Transverse colon (tissue), 4 donors: Measurements from ENCODE around the gene RFLNA. TPM values are rescaled to one million over a fixed set of nuclear protein-coding genes. Genes with fewer than 3 reads are reported as not detected.

Experiments used
- DNase-seq: peaks from one replicate; pipeline ENCODE4 v3.0.0-alpha.2; 2019
- H3K27ac ChIP-seq, 4 donors: fragments of 200-600 bp; sonication (generic); 2 replicates each; pipeline ENCODE4 v1.5.1; 2016 to 2018; ENCODE audit warnings: inconsistent platforms in 4 of 4
- H3K27me3 ChIP-seq: fragments of 200-600 bp; sonication (generic); 2 replicates; pipeline ENCODE4 v1.5.1; 2017; ENCODE audit warnings: inconsistent platforms
- H3K36me3 ChIP-seq, 4 donors: fragments of 200-600 bp; sonication (generic); 2 replicates each; pipeline ENCODE4 v1.5.1; 2017 to 2019; ENCODE audit warnings: inconsistent platforms in 4 of 4
- H3K4me1 ChIP-seq, 4 donors: fragments of 200-600 bp; sonication (generic); 2 replicates each; pipeline ENCODE4 v1.5.1; 2017 to 2020; ENCODE audit warnings: inconsistent platforms in 4 of 4
- H3K4me3 ChIP-seq, 4 donors: fragments of 200-600 bp; sonication (generic); 1 replicate in 1 of 4; 2 replicates in 3 of 4; pipeline versions ENCODE4 v1.5.1 to v1.6.1; 2017 to 2019; ENCODE audit warnings: inconsistent platforms in 4 of 4
- H3K9me3 ChIP-seq, 2 donors: fragments of 200-600 bp; sonication (generic); 2 replicates each; pipeline ENCODE4 v1.5.1; 2017 to 2019; ENCODE audit warnings: inconsistent platforms in 2 of 2
- EP300 ChIP-seq: sonication (generic); formaldehyde crosslinking; IDR thresholded peaks from one replicate; pipeline ENCODE4 v1.6.1; 2017; ENCODE audit warnings: antibody characterized with exemption, low read depth
- POLR2A ChIP-seq: fragments of 450-650 bp; IDR thresholded peaks from one replicate; pipeline ENCODE4 v1.6.1; 2016; ENCODE audit warnings: antibody characterized with exemption, mild to moderate bottlenecking, moderate library complexity
- POLR2AphosphoS5 ChIP-seq, 3 donors: sonication (generic); formaldehyde crosslinking; IDR thresholded peaks; one replicate each; pipeline ENCODE4 v1.6.1; 2016; ENCODE audit warnings: antibody characterized with exemption in 3 of 3
- WGBS, 2 donors: methylation state at CpG; one replicate each; pipeline ENCODE4 v1.1.5; 2018; ENCODE audit warnings: low coverage in 1 of 2; 5-methylcytosine and 5-hydroxymethylcytosine counted together
- in situ Hi-C, 4 donors: fragments of 200-750 bp; cut with MboI; loops; one replicate each; pipeline versions ENCODE4 v1.15.0 to v1.15.1; 2017; ENCODE audit warnings: low sequenced_read_pairs in 3 of 4, low pct_ligation_motif_present in 1 of 4, low pct_unique_long_range_greater_than_20kb in 1 of 4
- intact Hi-C: fragments of 100-400 bp; cut with DNase I; formaldehyde crosslinking; loops from one replicate; pipeline ENCODE4 v1.15.1; 2023; ENCODE audit warnings: low total_unique reads
- total RNA-seq, 4 donors: library from RNA; depleted of rRNA; stranded (reverse); fragments of >200 nt; gene quantifications; one replicate each; pipeline ENCODE4 v1.1.0, GENCODE V29; 2016
- TF ChIP-seq, protein P1 (sequence below), 5 experiments: fragments of 200-600 bp in 3 of 5; fragments of 450-650 bp in 2 of 5; sonication (generic) in 3 of 5; IDR thresholded peaks; 1 replicate in 2 of 5; 2 replicates in 3 of 5; pipeline ENCODE4 v1.5.1; 2016 to 2017; ENCODE audit warnings: antibody characterized with exemption in 5 of 5, inconsistent platforms in 3 of 5, mild to moderate bottlenecking in 2 of 5, moderate library complexity in 1 of 5

The RFLNA gene
- total RNA-seq, 4 donors from 2014 or later, result 19.1 to 53.8 (median 30.7) TPM

DNA sequence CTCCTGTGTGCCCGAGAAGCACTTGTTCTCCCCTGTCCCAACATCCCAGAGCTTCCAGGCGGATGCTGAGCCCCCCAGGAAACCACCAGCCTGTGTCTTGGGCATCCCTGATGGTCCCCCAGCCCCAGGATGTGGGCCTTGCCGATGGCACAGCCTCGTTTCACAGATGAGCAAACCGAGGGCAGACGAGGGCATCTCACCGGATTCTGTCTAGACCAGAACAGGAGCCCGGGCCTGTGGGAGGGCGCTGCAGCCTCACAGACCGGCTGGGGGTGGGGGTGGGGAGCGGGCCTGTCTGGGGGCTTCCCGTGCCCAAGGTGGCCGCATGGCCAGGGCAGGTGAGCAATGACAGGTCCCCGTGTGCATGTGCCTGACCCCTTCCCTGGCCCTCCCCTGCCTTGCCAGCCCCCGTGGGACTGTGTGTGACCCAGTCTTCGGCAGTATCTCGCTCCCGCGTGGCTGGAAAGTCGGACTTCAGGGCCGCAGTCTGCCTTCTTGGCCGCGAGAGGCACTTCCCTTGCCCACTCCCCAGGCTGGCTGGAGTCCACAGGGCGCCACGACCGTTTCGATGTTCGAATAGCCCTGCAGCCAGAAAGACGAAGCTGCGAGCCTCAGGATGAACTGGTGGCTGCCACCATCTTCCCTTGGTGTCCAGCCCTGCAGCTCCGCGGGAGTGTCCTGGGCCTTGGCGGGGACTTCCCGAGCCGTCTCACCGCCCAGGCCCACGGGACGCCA is 8.9 kb downstream of the RFLNA start:
- no peak overlapping the region for H3K27ac ChIP-seq
- intact Hi-C loops, result no loop called here

DNA sequence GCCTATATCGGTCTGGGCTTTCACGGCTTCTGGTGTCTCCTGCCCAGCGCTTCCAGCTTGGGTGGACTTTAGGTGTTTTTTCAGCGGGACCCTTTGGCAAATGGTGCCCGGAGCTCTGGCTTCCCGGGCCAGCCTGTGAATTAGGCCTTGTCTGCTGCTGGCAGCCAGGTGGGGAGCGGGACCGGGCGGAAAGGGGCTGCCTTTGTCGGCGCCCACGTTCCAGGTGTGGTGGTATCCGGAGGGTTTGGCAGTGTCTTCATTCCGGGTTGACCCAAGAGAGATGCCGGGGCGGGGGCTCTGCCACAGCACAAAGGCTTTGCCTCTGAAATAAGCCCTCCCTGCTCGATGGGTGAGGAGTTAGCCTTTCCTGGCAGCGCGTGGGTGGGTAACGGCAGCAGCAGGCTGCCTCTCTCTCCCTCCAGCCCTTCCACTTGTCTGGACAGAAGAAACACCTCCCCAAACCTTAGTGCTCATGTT is 9.5 kb downstream of the RFLNA start:
- TF ChIP-seq POLR2AphosphoS5 (IDR thresholded peaks at IDR 0.05), result no peak
- TF ChIP-seq, protein P1, sequence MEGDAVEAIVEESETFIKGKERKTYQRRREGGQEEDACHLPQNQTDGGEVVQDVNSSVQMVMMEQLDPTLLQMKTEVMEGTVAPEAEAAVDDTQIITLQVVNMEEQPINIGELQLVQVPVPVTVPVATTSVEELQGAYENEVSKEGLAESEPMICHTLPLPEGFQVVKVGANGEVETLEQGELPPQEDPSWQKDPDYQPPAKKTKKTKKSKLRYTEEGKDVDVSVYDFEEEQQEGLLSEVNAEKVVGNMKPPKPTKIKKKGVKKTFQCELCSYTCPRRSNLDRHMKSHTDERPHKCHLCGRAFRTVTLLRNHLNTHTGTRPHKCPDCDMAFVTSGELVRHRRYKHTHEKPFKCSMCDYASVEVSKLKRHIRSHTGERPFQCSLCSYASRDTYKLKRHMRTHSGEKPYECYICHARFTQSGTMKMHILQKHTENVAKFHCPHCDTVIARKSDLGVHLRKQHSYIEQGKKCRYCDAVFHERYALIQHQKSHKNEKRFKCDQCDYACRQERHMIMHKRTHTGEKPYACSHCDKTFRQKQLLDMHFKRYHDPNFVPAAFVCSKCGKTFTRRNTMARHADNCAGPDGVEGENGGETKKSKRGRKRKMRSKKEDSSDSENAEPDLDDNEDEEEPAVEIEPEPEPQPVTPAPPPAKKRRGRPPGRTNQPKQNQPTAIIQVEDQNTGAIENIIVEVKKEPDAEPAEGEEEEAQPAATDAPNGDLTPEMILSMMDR (IDR thresholded peaks at IDR 0.05), result no peak
- TF ChIP-seq POLR2A, result no peak
- no peak for TF ChIP-seq EP300
- Histone ChIP-seq H3K27ac (no peak overlapping the region), H3K36me3 (no peaks in the 10 kb centered on the region), H3K27me3 (no peaks in the 10 kb centered on the region), H3K4me3 (no peak overlapping the region), H3K9me3 (no peaks in the 10 kb centered on the region), H3K4me1 (no peaks in the 10 kb centered on the region)
- in situ Hi-C loops, result loop anchor here in 1 of 4 donors (25.0 kb wide), 1 partner anchor 267 kb away; no protein-coding TSS in a partner anchor
- WGBS, 2 donors, result 80 to 97% methylated on average over 4 to 20 of the region's 20 CpGs
- no peak for DNase-seq
- intact Hi-C loops, result no loop called here

More for the DNA sequence above, 8.9 kb downstream of the RFLNA start:
- TF ChIP-seq EP300 (no peak), POLR2AphosphoS5 (IDR thresholded peaks at IDR 0.05) (no peak), POLR2A (no peak)
- TF ChIP-seq, protein P1 (IDR thresholded peaks at IDR 0.05), result no peak
- no peak for DNase-seq
- Histone ChIP-seq H3K4me1 (no peaks in the 10 kb centered on the region), H3K4me3 (no peak overlapping the region), H3K36me3 (no peaks in the 10 kb centered on the region), H3K27me3 (peaks cover under 1% of the 10 kb centered on the region), H3K9me3 (no peaks in the 10 kb centered on the region)
- in situ Hi-C loops, result loop anchor here in 1 of 4 donors (25.0 kb wide), 1 partner anchor 266 kb away; no protein-coding TSS in a partner anchor
- WGBS, 2 donors, result 91% methylated on average over 24 of the region's 38 CpGs; no CpG with 5 or more reads in 1 of the 2 donors

DNA sequence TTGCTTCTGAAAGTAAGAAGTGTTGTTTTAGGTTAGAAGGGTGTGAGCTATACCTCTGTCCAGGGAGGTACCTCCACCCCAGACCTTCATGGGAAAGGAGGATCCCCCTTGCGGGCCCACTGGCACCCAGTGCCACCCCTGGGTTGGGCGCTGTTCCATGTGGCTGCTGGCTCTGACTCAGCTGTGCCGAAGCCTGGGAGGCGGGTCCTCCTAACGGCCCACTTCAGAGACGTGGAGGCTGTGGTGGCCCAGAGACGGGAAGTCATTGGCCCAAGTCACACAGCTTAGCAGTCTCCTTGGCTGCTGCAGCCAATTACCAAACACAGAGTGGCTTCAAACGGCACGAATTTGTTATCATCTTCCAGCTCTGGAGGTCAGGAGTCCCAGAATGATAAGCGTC is 10.2 kb downstream of the RFLNA start:
- TF ChIP-seq, protein P1 (IDR thresholded peaks at IDR 0.05), result no peak
- TF ChIP-seq POLR2A (no peak), POLR2AphosphoS5 (IDR thresholded peaks at IDR 0.05) (no peak), EP300 (no peak)
- no peaks in the 10 kb centered on the region for H3K4me1 ChIP-seq
- no peak overlapping the region for H3K27ac ChIP-seq
- no peaks in the 10 kb centered on the region for H3K27me3 ChIP-seq
- intact Hi-C loops (no loop called here), in situ Hi-C loops (loop anchor here in 1 of 4 donors (25.0 kb wide), 1 partner anchor 268 kb away; no protein-coding TSS in a partner anchor)
- 74% methylated on average over 9 of the region's 10 CpGs; no CpG with 5 or more reads in 1 of the 2 donors for WGBS, 2 donors
- no peak overlapping the region for H3K4me3 ChIP-seq
- H3K36me3 ChIP-seq, result no peaks in the 10 kb centered on the region
- H3K9me3 ChIP-seq, result no peaks in the 10 kb centered on the region
- no peak for DNase-seq

DNA sequence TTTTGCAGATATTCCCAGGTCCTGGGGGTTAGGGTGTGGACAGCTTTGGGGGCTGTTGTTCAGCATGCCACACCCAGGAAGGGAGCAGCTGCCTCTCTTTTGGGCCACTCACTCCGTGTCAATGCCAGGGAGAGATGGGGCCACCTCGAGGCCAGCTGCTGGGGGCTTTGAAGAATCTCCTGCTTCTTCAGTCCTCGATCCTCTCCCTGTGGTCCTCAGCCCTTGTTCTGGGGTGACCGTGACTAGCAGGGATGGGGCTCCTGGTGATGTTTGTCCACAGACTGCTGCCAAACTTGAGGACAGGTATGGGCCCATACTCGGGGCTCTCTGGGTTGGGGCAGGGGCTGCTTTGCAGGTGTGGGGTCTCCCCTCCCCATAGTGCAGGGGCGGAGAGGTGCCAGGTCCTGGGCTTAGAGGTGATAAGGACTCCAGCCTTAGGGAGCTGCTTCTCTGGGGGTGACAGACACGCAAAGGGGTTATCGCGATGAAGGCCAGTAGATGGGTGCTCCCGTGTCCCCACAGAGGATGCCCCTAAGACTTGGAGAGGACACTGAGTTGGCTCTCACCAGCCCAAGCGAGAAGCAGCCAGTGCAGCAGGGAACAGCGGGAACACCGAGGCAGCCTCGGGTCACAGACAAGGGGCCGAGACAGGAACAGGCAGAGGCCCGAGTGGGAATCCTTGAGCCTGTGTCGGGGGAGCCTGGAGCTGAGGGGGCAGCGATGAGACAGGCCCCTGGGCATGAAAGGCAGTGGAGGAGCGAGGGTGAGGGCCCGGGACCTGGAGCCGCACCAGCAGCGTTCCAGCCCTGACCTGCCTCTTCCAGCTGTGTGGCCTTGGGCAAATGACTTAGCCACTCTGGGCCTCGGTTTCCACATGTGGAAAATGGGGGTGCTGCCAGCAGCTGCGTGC is 11.1 kb downstream of the RFLNA start:
- H3K36me3 ChIP-seq, result no peaks in the 10 kb centered on the region
- no peak overlapping the region for H3K4me3 ChIP-seq
- H3K9me3 ChIP-seq, result no peaks in the 10 kb centered on the region
- TF ChIP-seq POLR2A (no peak), EP300 (no peak), POLR2AphosphoS5 (IDR thresholded peaks at IDR 0.05) (no peak)
- TF ChIP-seq, protein P1 (IDR thresholded peaks at IDR 0.05), result no peak
- intact Hi-C loops (no loop called here), in situ Hi-C loops (loop anchor here in 1 of 4 donors (25.0 kb wide), 1 partner anchor 269 kb away; no protein-coding TSS in a partner anchor)
- H3K27me3 ChIP-seq, result no peaks in the 10 kb centered on the region
- WGBS, 2 donors, result 84 to 93% methylated on average over 3 to 23 of the region's 24 CpGs
- no peaks in the 10 kb centered on the region for H3K4me1 ChIP-seq
- H3K27ac ChIP-seq, result no peak overlapping the region
- DNase-seq, result no peak
